Activated gamma-delta T cell treated with anti-CD3 and anti-CD28 coated beads, Interleukin-2, amount 50 U/mL, for 16 hours (primary cell): ENCODE data around the gene ABCD1.

Source experiments
- DNase-seq: peaks from one replicate; pipeline ENCODE4 v3.0.0-alpha.2; 2020; ENCODE audit warnings: low read depth

ABCD1 gene

DNA sequence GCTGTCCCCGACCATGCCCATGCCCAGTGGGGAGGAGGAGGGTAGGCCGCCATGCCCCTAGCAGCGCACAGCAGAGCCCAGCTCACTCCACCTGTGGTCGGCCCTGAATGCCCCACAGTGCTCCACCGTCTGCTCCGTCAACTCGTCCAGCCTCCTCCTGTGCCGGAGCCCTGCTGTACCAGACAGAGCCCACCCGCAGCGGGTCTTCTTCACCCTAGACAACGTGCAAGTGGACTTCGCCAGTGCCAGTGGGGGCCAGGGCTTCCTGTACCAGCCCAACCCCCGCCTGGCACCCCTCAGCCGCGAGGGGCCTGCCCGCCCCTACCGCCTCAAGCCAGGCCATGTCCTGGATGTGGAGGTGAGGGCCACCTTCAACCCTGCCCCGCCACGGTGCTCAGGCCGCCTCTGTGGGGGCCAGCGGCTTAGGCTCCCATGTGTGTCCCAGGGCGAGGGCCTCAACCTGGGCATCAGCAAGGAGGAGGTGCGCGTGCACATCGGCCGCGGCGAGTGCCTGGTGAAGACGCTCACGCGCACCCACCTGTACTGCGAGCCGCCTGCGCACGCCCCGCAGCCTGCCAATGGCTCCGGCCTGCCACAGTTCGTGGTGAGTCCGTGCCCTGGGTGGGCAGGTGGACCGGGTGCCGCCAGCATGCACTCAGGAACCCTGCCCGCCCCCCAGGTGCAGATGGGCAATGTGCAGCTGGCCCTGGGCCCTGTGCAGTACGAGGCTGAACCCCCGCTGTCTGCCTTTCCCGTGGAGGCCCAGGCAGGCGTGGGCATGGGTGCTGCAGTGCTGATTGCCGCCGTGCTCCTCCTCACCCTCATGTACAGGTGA is 49.3 kb downstream of the ABCD1 start:
- no peak for DNase-seq

GRCh38 chrX:153774576-153775292 is 50.1 kb downstream of the ABCD1 start:
- DNase-seq: no peak

DNA sequence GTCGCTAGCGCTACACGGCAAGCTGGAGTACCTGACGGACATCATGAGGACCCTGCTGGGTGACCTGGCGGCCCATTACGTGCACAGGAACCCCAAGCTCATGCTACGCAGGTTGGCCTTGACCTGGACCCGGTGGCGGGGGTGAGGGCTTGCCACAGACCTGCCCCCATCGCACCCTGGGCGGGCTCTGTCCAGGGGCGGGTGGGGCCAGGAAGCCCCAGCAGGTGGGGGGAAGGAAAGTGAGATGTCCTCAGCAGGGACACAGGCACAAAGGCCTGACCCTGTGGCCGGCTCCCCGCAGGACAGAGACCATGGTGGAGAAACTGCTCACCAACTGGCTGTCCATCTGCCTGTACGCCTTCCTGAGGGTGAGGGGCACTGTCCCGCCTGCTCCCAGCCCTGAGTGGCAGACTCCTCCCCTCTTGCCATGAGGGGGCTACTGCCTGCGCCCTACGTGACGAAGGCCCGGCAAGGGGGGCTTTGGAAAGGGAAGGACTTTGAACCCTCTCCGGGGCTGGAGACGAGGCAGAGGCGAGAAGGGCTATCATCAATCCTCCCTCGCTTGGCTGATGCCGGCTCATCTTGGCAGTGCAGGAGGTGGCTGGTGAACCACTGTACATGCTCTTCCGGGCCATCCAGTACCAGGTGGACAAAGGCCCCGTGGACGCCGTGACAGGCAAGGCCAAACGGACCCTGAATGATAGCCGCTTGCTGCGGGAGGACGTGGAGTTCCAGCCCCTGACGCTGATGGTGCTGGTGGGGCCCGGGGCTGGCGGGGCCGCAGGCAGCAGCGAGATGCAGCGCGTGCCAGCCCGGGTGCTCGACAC is 50.9 kb downstream of the ABCD1 start:
- no peak for DNase-seq

GRCh38 chrX:153776120-153776599 is 51.5 kb downstream of the ABCD1 start:
- DNase-seq: no peak

DNA sequence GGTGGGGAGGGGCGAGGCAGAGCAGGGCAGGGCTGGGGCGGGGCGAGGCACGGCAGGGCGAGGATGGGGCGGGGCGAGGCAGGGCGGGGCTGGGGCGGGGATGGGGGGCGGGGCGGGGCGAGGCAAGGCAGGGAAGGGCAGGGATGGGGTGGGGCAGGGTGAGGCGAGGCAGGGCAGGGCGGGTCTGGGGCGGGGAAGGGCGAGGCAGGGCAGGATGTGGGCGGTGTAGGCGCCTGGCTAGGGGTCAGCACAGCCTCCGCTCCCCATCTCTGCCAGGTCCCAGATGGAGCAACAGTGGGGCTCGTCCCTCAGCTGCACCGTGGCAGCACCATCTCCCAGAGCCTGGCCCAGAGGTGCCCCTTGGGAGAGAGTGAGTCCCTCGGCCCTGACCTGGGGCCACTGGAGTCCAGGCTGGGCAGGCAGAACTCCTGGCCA is 52.0 kb downstream of the ABCD1 start:
- no peak for DNase-seq

DNA sequence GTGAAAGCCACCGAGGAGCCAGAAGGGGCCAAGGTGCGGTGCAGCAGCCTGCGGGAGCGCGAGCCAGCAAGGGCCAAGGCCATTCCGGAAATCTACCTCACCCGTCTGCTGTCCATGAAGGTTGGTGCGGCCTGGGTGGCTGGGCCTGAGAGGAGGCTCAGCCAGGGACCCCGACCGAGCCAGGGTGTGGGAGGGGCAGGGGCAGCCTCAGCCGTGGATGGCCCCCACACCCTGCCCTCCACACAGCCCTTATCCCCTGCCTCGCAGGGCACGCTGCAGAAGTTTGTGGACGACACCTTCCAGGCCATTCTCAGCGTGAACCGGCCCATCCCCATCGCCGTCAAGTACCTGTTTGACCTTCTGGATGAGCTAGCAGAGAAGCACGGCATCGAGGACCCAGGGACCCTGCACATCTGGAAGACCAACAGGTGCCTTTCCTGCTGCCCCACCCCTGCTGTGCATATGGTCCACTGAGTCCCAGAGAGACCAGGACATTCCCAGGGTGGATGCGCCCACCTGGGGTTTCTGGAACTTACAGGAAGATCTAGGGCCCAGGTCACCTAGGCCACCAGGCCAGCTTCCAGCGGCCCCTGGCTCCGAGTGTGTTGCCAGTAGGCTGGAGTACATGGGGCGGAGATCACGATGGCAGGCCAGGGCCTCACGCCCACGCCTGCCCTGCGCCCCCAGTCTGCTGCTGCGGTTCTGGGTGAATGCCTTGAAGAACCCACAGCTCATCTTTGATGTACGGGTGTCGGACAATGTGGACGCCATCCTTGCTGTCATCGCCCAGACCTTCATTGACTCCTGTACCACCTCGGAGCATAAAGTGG is 52.8 kb downstream of the ABCD1 start:
- DNase-seq: no peak

DNA sequence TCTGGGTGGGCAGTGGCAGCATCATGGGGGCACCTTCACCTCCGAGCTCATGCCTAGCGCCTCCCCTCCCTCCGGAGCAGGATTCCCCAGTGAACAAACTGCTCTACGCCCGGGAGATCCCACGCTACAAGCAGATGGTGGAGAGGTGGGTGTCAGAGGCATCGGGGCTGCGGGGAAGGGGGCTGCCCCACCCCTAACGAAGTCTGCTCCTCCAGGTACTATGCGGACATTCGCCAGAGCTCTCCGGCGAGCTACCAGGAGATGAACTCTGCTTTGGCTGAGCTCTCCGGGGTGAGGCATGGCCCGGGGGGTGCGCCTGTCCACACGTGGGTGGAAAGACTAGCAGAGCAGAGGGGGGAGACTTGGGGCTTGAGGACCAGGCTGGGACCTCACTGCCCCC is 53.5 kb downstream of the ABCD1 start:
- no peak for DNase-seq

GRCh38 chrX:153778684-153779101 is 54.0 kb downstream of the ABCD1 start:
- DNase-seq: no peak

GRCh38 chrX:153779891-153780677 is 55.4 kb downstream of the ABCD1 start:
- no peak for DNase-seq

DNA sequence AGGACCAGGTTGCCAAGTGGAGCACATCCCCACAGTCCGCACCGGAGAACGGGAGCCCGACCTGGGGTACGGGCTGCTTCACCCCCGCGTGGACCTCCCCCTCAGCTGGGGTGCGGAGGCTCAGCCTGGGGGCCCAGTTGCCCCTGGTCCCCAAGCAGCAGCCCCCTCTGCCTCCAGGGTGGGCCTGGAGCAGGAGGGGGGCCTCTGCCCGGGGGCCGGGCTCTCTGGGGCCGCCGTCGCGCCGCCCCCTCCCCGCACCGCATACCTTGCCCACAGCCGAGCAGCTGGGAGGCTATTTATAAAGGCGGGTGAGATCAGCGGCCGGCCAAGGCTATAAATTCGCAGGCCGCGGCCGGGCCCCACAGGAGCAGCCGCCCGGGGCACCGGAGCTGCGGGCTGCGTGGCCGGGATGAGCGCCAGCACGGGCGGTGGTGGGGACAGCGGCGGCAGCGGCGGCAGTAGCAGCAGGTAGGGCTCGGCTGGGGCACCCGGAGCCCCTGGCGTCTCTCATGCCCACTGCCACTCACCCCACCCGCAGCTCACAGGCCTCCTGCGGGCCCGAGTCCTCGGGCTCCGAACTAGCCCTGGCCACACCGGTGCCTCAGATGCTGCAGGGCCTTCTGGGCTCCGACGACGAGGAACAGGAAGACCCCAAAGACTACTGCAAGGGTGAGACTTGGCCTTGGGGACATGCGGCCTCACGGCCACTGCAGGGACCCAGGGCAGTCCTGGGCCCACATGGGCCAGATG is 56.2 kb downstream of the ABCD1 start, which contains the start of gene SRPK3:
Gene SRPK3 (plus strand): TSS at position 364 of the 750 bp plus-strand sequence. CDS start 46 bp downstream, at position 410.
- no peak for DNase-seq

- no peak for DNase-seq
Measured at GRCh38 chrX:153781428-153782047, 56.9 kb downstream of the ABCD1 start.

DNA sequence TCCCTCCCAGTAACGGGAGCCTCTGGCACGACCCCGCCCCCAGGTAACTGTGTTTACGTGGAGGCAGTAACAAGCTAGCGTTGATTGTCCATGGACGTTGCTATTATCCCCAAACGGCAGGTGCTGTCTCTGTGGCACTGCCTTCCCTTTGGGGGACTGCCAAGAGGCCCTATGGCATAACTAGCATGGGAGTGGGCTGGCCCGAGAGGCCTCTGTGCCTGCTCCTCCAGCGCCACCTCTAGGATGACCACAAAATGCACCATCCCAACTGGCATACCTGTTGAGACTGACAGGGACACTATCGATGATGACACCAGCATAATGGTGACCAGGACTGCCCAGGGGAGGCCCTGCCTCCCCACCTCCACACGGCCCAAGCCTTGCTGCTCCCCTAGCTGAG is 57.7 kb downstream of the ABCD1 start:
- no peak for DNase-seq

DNA sequence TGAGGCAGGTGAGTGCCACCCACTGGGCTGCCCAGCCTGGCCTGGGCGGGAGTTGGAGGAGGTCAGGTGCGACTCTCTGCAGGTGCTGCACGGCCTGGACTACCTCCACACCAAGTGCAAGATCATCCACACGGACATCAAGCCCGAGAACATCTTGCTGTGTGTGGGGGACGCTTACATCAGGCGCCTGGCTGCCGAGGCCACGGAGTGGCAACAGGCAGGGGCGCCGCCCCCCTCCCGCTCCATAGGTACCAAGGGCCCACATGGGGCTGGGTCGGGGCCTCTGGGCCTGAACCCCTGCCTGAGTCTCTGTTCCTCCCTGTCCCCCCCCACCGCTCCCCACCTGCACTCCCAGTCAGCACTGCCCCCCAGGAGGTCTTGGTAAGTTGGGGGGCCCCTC is 58.2 kb downstream of the ABCD1 start:
- no peak for DNase-seq

DNA sequence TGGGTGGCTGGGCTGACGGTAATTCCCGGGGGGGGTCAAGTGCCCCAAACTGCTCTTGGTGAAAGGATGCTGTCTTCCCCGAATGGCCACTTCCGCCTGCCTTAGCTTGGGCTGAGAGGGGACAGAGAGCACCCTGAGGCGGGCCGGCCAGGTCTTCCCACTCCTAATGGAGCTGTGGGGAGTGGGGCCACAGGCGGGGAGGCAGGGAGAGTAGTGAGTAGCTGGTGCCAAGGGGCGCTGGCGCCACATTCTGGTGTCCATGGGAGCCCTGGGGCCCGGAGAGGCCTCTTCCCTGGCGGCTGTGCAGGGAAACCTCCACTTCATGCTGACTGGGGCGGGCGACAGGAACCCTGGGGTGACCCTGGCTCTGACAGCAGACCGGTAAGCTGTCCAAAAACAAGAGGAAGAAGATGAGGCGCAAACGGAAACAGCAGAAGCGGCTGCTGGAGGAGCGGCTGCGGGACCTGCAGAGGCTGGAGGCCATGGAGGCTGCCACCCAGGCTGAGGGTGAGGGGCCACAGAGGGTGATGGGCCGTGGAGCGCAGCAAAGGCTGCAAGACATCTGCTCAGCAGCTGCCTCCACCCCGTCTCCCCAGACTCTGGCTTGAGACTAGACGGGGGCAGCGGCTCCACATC is 58.8 kb downstream of the ABCD1 start:
- no peak for DNase-seq

- no peak for DNase-seq
Measured at GRCh38 chrX:153784325-153784967, 59.8 kb downstream of the ABCD1 start.

- DNase-seq: no peak
Measured at GRCh38 chrX:153786669-153787068, 62.0 kb downstream of the ABCD1 start.

DNA sequence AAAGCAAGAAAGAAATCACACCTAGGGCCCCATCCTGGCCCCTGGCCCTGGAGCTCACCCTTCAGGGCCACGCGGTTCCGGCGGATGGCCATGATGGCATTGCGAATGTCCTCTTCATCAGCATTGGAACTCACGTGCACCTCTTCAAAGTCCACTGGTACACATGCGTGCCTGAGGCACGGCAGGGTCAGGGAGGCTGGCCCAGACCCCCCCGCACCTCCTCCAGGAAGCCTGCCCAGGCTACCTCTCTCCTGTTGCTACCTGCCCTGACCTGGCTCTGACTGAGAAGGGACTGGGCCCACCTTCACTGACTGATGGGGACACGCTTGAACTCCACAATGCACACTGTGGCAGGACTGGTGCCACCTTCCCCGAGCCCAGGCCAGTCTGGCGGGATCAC is 65.0 kb downstream of the ABCD1 start:
- DNase-seq: no peak

DNA sequence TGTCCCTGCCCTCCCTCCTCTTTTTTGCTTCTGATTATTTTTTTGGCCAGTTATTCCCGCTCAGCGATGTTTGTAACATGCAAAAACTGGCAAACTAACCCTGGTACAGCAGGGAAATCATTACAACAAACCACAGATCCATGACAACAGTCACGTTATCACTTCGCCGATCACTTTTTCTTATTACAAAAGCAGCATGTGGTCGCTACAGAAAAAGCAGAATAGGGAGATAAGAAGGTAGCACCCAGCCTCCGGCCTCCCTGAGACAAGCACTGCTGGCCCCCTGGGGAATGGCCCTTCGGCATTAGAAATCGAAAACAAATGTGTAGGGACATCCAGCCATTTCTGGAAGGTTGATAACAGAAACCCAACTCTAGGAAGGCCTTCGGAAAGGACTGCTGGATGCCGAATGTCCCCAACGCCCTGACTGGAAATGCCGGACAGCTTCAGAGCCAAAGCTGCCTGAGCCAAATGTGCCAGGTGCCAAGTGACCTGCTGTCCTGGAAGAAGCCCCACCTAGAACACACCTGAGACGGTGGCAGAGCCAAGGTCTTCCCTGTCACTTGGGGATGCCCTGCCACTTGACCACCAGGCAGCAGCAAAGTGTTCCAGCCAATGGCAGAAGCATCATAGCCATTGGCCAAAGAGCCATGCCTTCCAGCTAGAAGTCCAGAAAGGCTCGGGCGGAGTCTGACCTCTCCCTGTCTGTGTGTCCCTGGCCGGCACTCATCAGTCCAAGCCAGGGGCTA is 66.6 kb downstream of the ABCD1 start:
- no peak for DNase-seq
